ENCODE results near the gene ABCA2. TPM values are rescaled to one million over a fixed set of nuclear protein-coding genes. Genes with fewer than 3 reads are reported as not detected.

ABCA2 gene
- polyA plus RNA-seq, 1 of the 3 experiments (the other 2 are of a cell fraction), result 34.7 TPM

GRCh38 chr9:137012694-137013570, 15.1 kb downstream of the ABCA2 start (continued):
- no peak for TF ChIP-seq RFX5 (IDR thresholded peaks at IDR 0.05; ENCODE audit: low read length)
- no peak for TF ChIP-seq USF2 (IDR thresholded peaks at IDR 0.05; ENCODE audit: borderline replicate concordance, low read depth, low read length)
- TF ChIP-seq TCF12 (IDR thresholded peaks at IDR 0.05), result no peak
- TF ChIP-seq EZH2phosphoT487 (IDR thresholded peaks at IDR 0.05; ENCODE audit: borderline replicate concordance, low read depth), result no peak
- no peak for TF ChIP-seq MEF2A (IDR thresholded peaks at IDR 0.05; ENCODE audit: borderline replicate concordance, low read depth)

GRCh38 chr9:137011907-137012675, 15.9 kb downstream of the ABCA2 start:
- H3K9ac ChIP-seq, result no peak overlapping the region
- POLR2A ChIA-PET, result no interaction called here
- H3K4me2 ChIP-seq, result no peak overlapping the region
- no peak for DNase-seq
- H3K27me3 ChIP-seq (ENCODE audit: insufficient read depth), result no peaks in the 10 kb centered on the region
- no peaks in the 10 kb centered on the region for H3K4me1 ChIP-seq (ENCODE audit: control insufficient read depth in 1 of 2, insufficient read depth in 2 of 2, low read depth in 1 of 2, low read length in 1 of 2)
- CTCF ChIA-PET, result interaction anchor here (1.1 to 2.2 kb wide), 4 partner anchors 17 to 64 kb away, joined by 3 to 10 read pairs (median 3); no protein-coding TSS in a partner anchor
- no peak overlapping the region for H3K27ac ChIP-seq (ENCODE audit: low read depth in 2 of 2, low read length in 1 of 2)
- TF ChIP-seq USF1 (IDR thresholded peaks at IDR 0.05; ENCODE audit: borderline replicate concordance, low read depth) (no peak), TEAD4 (IDR thresholded peaks at IDR 0.05; ENCODE audit: borderline replicate concordance, insufficient read depth) (no peak), SIN3A (IDR thresholded peaks at IDR 0.05; ENCODE audit: borderline replicate concordance, low read depth, low read length) (no peak), CTCF (IDR thresholded peaks at IDR 0.05) (no peak), RXRA (IDR thresholded peaks at IDR 0.05; ENCODE audit: borderline replicate concordance, low read depth) (no peak), YY1 (IDR thresholded peaks at IDR 0.05; ENCODE audit: low read depth) (no peak), TCF12 (IDR thresholded peaks at IDR 0.05) (no peak), RAD21 (IDR thresholded peaks at IDR 0.05; ENCODE audit: low read length) (no peak), EP300 (IDR thresholded peaks at IDR 0.05; ENCODE audit: borderline replicate concordance in 1 of 2, low read depth in 1 of 2, low read length in 1 of 2) (no peak), REST (IDR thresholded peaks at IDR 0.05; ENCODE audit: low read depth, low read length) (no peak), JUND (IDR thresholded peaks at IDR 0.05) (no peak), TAF1 (IDR thresholded peaks at IDR 0.05; ENCODE audit: borderline replicate concordance, low read depth, low read length) (no peak)
- H3K9me3 ChIP-seq, result no peaks in the 10 kb centered on the region
- no peak overlapping the region for H2AFZ ChIP-seq (ENCODE audit: low read depth)
- H3K36me3 ChIP-seq (replicated peaks in 1 of 2; ENCODE audit: control insufficient read depth in 1 of 2, insufficient read depth in 2 of 2, low read length in 1 of 2), result peaks cover 0 to 22% of the 10 kb centered on the region in 2 experiments
- H3F3A ChIP-seq (replicated peaks; ENCODE audit: insufficient read depth), result no peaks in the 10 kb centered on the region
- H4K20me1 ChIP-seq (ENCODE audit: insufficient read depth), result no peaks in the 10 kb centered on the region
- H3K4me3 ChIP-seq (ENCODE audit: low read depth in 2 of 2, low read length in 1 of 2), result no peak overlapping the region
- 92% methylated on average over 17 of the region's 39 CpGs for WGBS (ENCODE audit: low lambda C conversion rate)
- no peaks in the 10 kb centered on the region for H3K79me2 ChIP-seq (ENCODE audit: insufficient read depth)
- H3K9me2 ChIP-seq, result no peaks in the 10 kb centered on the region

Data from SK-N-SH (cell line).